Osteocyte (in vitro differentiated cells): ENCODE measurements around the gene EFCAB6. TPM values are rescaled to one million over a fixed set of nuclear protein-coding genes. Genes with fewer than 3 reads are reported as not detected.

Source experiments
- DNase-seq: peaks from one replicate; pipeline ENCODE4 v3.0.0; 2021; ENCODE audit warnings: mixed read lengths; ENCODE audit not compliant: unreplicated experiment; ENCODE audit errors: extremely low spot score
- H3K27ac Mint-ChIP-seq: one replicate; pipeline ENCODE4 v1.8.0; 2021; ENCODE audit warnings: mild to moderate bottlenecking, mixed read lengths; ENCODE audit not compliant: unreplicated experiment
- H3K27me3 Mint-ChIP-seq: one replicate; pipeline ENCODE4 v1.8.0; 2021; ENCODE audit warnings: mixed read lengths; ENCODE audit not compliant: unreplicated experiment
- H3K36me3 Mint-ChIP-seq: one replicate; pipeline ENCODE4 v1.8.0; 2021; ENCODE audit warnings: mixed read lengths; ENCODE audit not compliant: unreplicated experiment
- H3K4me1 Mint-ChIP-seq: one replicate; pipeline ENCODE4 v1.8.0; 2021; ENCODE audit warnings: mixed read lengths; ENCODE audit not compliant: unreplicated experiment
- H3K4me3 Mint-ChIP-seq: one replicate; pipeline ENCODE4 v1.8.0; 2021; ENCODE audit warnings: mild to moderate bottlenecking, moderate library complexity, mixed read lengths; ENCODE audit not compliant: unreplicated experiment
- H3K9me3 Mint-ChIP-seq: one replicate; pipeline ENCODE4 v1.8.0; 2021; ENCODE audit warnings: mixed read lengths; ENCODE audit not compliant: unreplicated experiment
- total RNA-seq: library from RNA; stranded (reverse); gene quantifications from 2 replicates; pipeline ENCODE4 v1.2.1, GENCODE V29; 2021
- TF ChIP-seq, protein P1 (sequence below): fragments of 200-600 bp; sonication (generic); IDR thresholded peaks from 2 replicates; pipeline ENCODE4 v1.5.0; 2021; ENCODE audit warnings: antibody characterized with exemption, mild to moderate bottlenecking, moderate library complexity

The EFCAB6 gene
- total RNA-seq, 1 donor from 2014 or later, result 1.4 TPM

GRCh38 chr22:43750751-43751150 lies 61.4 kb downstream of the EFCAB6 start:
- Mint-ChIP-seq H3K4me1 (no peaks in the 10 kb centered on the region), H3K4me3 (no peak overlapping the region)
- no peak for DNase-seq

DNA sequence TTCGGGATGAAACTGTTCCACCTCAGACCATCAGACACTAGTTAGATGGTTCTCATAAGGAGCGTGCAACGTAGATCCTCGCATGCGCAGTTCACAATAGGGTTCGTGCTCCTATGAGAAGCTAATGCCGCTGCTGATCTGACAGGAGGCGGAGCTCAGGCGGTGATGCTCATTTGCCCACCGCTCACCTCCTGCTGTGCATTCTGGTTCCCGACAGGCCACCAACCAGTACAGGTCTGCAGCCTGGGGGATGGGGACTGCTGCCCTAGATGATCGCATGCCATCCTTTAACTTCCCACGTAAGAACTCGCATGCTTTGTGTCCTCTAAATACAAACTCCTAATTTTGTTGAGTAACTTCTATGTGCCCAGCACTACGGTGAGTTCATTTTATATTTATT lies 62.6 kb downstream of the EFCAB6 start:
- H3K4me1 Mint-ChIP-seq, result no peaks in the 10 kb centered on the region
- TF ChIP-seq, protein P1, sequence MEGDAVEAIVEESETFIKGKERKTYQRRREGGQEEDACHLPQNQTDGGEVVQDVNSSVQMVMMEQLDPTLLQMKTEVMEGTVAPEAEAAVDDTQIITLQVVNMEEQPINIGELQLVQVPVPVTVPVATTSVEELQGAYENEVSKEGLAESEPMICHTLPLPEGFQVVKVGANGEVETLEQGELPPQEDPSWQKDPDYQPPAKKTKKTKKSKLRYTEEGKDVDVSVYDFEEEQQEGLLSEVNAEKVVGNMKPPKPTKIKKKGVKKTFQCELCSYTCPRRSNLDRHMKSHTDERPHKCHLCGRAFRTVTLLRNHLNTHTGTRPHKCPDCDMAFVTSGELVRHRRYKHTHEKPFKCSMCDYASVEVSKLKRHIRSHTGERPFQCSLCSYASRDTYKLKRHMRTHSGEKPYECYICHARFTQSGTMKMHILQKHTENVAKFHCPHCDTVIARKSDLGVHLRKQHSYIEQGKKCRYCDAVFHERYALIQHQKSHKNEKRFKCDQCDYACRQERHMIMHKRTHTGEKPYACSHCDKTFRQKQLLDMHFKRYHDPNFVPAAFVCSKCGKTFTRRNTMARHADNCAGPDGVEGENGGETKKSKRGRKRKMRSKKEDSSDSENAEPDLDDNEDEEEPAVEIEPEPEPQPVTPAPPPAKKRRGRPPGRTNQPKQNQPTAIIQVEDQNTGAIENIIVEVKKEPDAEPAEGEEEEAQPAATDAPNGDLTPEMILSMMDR, result no peak

More at GRCh38 chr22:43750751-43751150, 61.4 kb downstream of the EFCAB6 start:
- TF ChIP-seq, protein P1, result no peak
- no peak overlapping the region for H3K27ac Mint-ChIP-seq
- peaks cover 28% of the 10 kb centered on the region for H3K27me3 Mint-ChIP-seq
- H3K9me3 Mint-ChIP-seq, result no peaks in the 10 kb centered on the region
- H3K36me3 Mint-ChIP-seq, result no peaks in the 10 kb centered on the region

GRCh38 chr22:43747877-43748276 lies 64.2 kb downstream of the EFCAB6 start:
- no peaks in the 10 kb centered on the region for H3K4me1 Mint-ChIP-seq
- no peak for DNase-seq
- H3K27ac Mint-ChIP-seq, result no peak overlapping the region
- H3K9me3 Mint-ChIP-seq, result no peaks in the 10 kb centered on the region
- no peak overlapping the region for H3K4me3 Mint-ChIP-seq
- peaks cover 31% of the 10 kb centered on the region for H3K27me3 Mint-ChIP-seq
- TF ChIP-seq, protein P1, result no peak
- no peaks in the 10 kb centered on the region for H3K36me3 Mint-ChIP-seq

More for the DNA sequence above, 62.6 kb downstream of the EFCAB6 start:
- DNase-seq, result no peak
- H3K36me3 Mint-ChIP-seq, result no peaks in the 10 kb centered on the region
- no peak overlapping the region for H3K27ac Mint-ChIP-seq
- peaks cover 31% of the 10 kb centered on the region for H3K27me3 Mint-ChIP-seq
- no peaks in the 10 kb centered on the region for H3K9me3 Mint-ChIP-seq
- no peak overlapping the region for H3K4me3 Mint-ChIP-seq

DNA sequence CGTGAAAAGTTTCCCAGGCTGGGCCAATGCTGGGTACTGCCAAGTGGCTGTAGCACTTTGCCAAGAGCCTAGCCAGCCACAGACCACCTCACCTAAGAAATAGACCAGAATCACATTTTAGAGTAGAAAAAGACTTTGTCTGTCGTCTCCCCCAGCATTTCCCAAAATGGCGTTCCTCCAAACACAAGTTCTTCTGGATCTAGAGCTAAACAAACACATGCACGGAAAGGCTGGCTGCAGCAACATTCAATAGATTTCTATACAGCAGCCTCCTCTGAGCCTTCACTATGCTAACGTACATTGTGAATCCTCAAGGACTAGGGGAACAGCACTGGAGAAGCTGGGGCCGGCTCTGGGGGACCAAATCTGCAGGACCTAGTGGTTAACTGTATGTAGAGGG lies 65.0 kb downstream of the EFCAB6 start:
- no peaks in the 10 kb centered on the region for H3K36me3 Mint-ChIP-seq
- H3K4me3 Mint-ChIP-seq, result no peak overlapping the region
- TF ChIP-seq, protein P1, result no peak
- H3K9me3 Mint-ChIP-seq, result no peaks in the 10 kb centered on the region
- H3K4me1 Mint-ChIP-seq, result no peaks in the 10 kb centered on the region
- DNase-seq, result no peak
- H3K27ac Mint-ChIP-seq, result no peak overlapping the region
- peaks cover 31% of the 10 kb centered on the region for H3K27me3 Mint-ChIP-seq

DNA sequence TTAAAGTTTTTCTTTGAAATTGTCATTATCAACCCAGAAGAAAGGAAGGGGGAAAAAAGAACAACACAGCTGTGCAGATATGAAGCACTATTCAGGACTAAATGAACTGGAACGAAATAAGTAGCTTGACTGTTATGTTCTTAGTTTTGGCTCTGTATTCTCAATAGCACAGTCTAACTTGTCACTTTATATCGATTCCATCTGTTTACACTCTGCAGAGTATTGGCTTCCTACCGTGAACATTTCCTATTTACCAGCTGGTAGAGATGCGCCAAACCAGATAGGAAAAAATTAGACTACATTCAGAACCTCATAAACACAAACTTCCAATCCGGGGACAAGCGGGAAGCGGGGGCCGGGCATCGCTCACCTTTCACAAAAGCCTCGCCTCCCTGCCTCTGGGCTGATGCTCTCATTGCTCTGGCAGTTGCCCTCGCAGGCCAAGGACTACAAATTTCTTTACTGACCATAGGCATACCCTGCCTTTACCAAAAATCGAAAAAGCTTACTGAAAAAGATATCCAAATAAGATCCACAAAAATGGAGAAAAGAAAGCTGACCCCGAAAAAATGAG lies 66.2 kb downstream of the EFCAB6 start:
- no peaks in the 10 kb centered on the region for H3K4me1 Mint-ChIP-seq
- H3K4me3 Mint-ChIP-seq, result no peak overlapping the region
- no peak for DNase-seq
- peaks cover 24% of the 10 kb centered on the region for H3K27me3 Mint-ChIP-seq
- no peaks in the 10 kb centered on the region for H3K36me3 Mint-ChIP-seq
- H3K9me3 Mint-ChIP-seq, result no peaks in the 10 kb centered on the region
- no peak overlapping the region for H3K27ac Mint-ChIP-seq
- TF ChIP-seq, protein P1, result no peak
